Sigmoid colon (tissue), 7 donors: ENCODE results near the gene GIT2. TPM values are rescaled to one million over a fixed set of nuclear protein-coding genes. Genes with fewer than 3 reads are reported as not detected.

Experiments used
- DNase-seq: peaks from one replicate; pipeline ENCODE4 v3.0.0-alpha.2; 2019
- H3K27ac ChIP-seq, 4 donors: fragments of 200-600 bp; sonication (generic); one replicate each; pipeline ENCODE4 v1.5.1; 2016 to 2019; ENCODE audit warnings: mild to moderate bottlenecking in 1 of 4
- H3K27me3 ChIP-seq, 3 donors: fragments of 200-600 bp; sonication (generic); one replicate each; pipeline ENCODE4 v1.5.1; 2019; ENCODE audit warnings: mild to moderate bottlenecking in 1 of 3
- H3K36me3 ChIP-seq, 4 donors: fragments of 200-600 bp; sonication (generic); one replicate each; pipeline ENCODE4 v1.5.1; 2016 to 2019
- H3K4me1 ChIP-seq, 4 donors: fragments of 200-600 bp; sonication (generic); one replicate each; pipeline ENCODE4 v1.5.1; 2017 to 2019
- H3K4me3 ChIP-seq, 4 donors: fragments of 200-600 bp; sonication (generic); one replicate each; pipeline ENCODE4 v1.5.1; 2017 to 2019; ENCODE audit warnings: mild to moderate bottlenecking in 2 of 4, moderate library complexity in 1 of 4
- H3K9me3 ChIP-seq, 4 donors: fragments of 200-600 bp in 3 of 4; sonication (generic) in 3 of 4; one replicate each; pipeline versions ENCODE4 v1.5.1 to v1.6.1; 2013 to 2019
- CTCF ChIP-seq, 4 experiments: fragments of 450-650 bp in 3 of 4; fragments of 200-600 bp in 1 of 4; IDR thresholded peaks; one replicate each; pipeline ENCODE4 v1.5.1; 2016 to 2019; ENCODE audit warnings: antibody characterized with exemption in 4 of 4, mild to moderate bottlenecking in 3 of 4, moderate library complexity in 2 of 4
- EP300 ChIP-seq, 4 donors: sonication (generic); formaldehyde crosslinking; IDR thresholded peaks; one replicate each; pipeline ENCODE4 v1.6.1; 2017; ENCODE audit warnings: antibody characterized with exemption in 4 of 4
- POLR2A ChIP-seq, 2 donors: fragments of 450-650 bp; IDR thresholded peaks; one replicate each; pipeline ENCODE4 v1.6.1; 2016; ENCODE audit warnings: antibody characterized with exemption in 2 of 2, mild to moderate bottlenecking in 2 of 2, moderate library complexity in 2 of 2
- POLR2AphosphoS5 ChIP-seq, 4 donors: sonication (generic); formaldehyde crosslinking; IDR thresholded peaks; one replicate each; pipeline ENCODE4 v1.6.1; 2017; ENCODE audit warnings: antibody characterized with exemption in 4 of 4
- WGBS, 2 donors: extraction: QIAGEN DNeasy Blood & Tissue Kit; methylation state at CpG; one replicate each; pipeline ENCODE4 v1.1.7; 2013; 5-methylcytosine and 5-hydroxymethylcytosine counted together
- intact Hi-C: fragments of 100-400 bp; cut with DNase I; formaldehyde crosslinking; loops from one replicate; pipeline ENCODE4 v1.15.1; 2023
- polyA plus RNA-seq, 3 donors: library from polyadenylated mRNA; stranded (reverse); fragments of 200-250 nt; gene quantifications; one replicate each; pipeline ENCODE4 v1.2.3, GENCODE V29; 2013
- total RNA-seq, 4 donors: library from RNA; depleted of rRNA; stranded (reverse); fragments of >200 nt; gene quantifications; one replicate each; pipeline ENCODE4 v1.1.0, GENCODE V29; 2016
- donor health status: healthy with polysubstance abuse.
- donor health status: Bipolar disorder and iron deficiency.
- donor health status: healthy.

The GIT2 gene
- total and polyA plus RNA-seq, 7 donors, result 6.0 to 54.6 (median 26.7) TPM

- peaks cover 0 to 39% (median 4%) of the 10 kb centered on the region in 4 donors for H3K36me3 ChIP-seq
- DNase-seq, result no peak
- no peaks in the 10 kb centered on the region for H3K4me1 ChIP-seq
- no peak overlapping the region for H3K4me3 ChIP-seq
- H3K9me3 ChIP-seq, result no peaks in the 10 kb centered on the region
- no peak overlapping the region for H3K27ac ChIP-seq
- intact Hi-C loops, result no loop called here
- 88 to 89% methylated on average over 5 of the region's 5 CpGs for WGBS, 2 donors
- H3K27me3 ChIP-seq, result no peaks in the 10 kb centered on the region
- no peak for TF ChIP-seq POLR2A (IDR thresholded peaks at IDR 0.05)
- no peak for TF ChIP-seq POLR2AphosphoS5 (IDR thresholded peaks at IDR 0.05)
- no peak for TF ChIP-seq CTCF (IDR thresholded peaks at IDR 0.05)
- no peak for TF ChIP-seq EP300 (IDR thresholded peaks at IDR 0.05)
Observed at GRCh38 chr12:109923038-109923437, 73.1 kb downstream of the GIT2 start.

- intact Hi-C loops, result no loop called here
- peaks cover 0 to 50% (median 11%) of the 10 kb centered on the region in 4 donors for H3K36me3 ChIP-seq
- WGBS, 2 donors, result 86 to 88% methylated on average over 4 of the region's 4 CpGs
Observed at GRCh38 chr12:109921982-109922381, 74.2 kb downstream of the GIT2 start.

GRCh38 chr12:109920261-109920780 is 75.8 kb downstream of the GIT2 start:
- Histone ChIP-seq H3K4me3 (no peak overlapping the region), H3K4me1 (no peaks in the 10 kb centered on the region), H3K27ac (no peak overlapping the region), H3K9me3 (no peaks in the 10 kb centered on the region), H3K36me3 (peaks cover 12 to 66% (median 25%) of the 10 kb centered on the region in 4 donors), H3K27me3 (no peaks in the 10 kb centered on the region)
- WGBS, 2 donors, result 93 to 96% methylated on average over 11 of the region's 11 CpGs
- DNase-seq, result peak; percentile 39
- TF ChIP-seq POLR2A (IDR thresholded peaks at IDR 0.05) (no peak), CTCF (IDR thresholded peaks at IDR 0.05) (no peak), EP300 (IDR thresholded peaks at IDR 0.05) (no peak), POLR2AphosphoS5 (IDR thresholded peaks at IDR 0.05) (no peak)
- intact Hi-C loops, result no loop called here

More at GRCh38 chr12:109921982-109922381, 74.2 kb downstream of the GIT2 start:
- Histone ChIP-seq H3K27me3 (no peaks in the 10 kb centered on the region), H3K4me3 (no peak overlapping the region), H3K9me3 (no peaks in the 10 kb centered on the region), H3K27ac (no peak overlapping the region), H3K4me1 (no peaks in the 10 kb centered on the region)
- peak; percentile 42 for DNase-seq
- TF ChIP-seq CTCF (IDR thresholded peaks at IDR 0.05) (no peak), EP300 (IDR thresholded peaks at IDR 0.05) (no peak), POLR2A (IDR thresholded peaks at IDR 0.05) (no peak), POLR2AphosphoS5 (IDR thresholded peaks at IDR 0.05) (no peak)

GRCh38 chr12:109919456-109919855 is 76.7 kb downstream of the GIT2 start:
- Histone ChIP-seq H3K9me3 (no peaks in the 10 kb centered on the region), H3K27me3 (no peaks in the 10 kb centered on the region), H3K27ac (no peak overlapping the region), H3K4me3 (no peak overlapping the region), H3K36me3 (peaks cover 17 to 75% (median 34%) of the 10 kb centered on the region in 4 donors), H3K4me1 (no peaks in the 10 kb centered on the region)
- TF ChIP-seq CTCF (IDR thresholded peaks at IDR 0.05) (no peak), POLR2AphosphoS5 (IDR thresholded peaks at IDR 0.05) (no peak), POLR2A (IDR thresholded peaks at IDR 0.05) (no peak), EP300 (IDR thresholded peaks at IDR 0.05) (no peak)
- intact Hi-C loops, result no loop called here
- DNase-seq, result peak; percentile 56
- WGBS, 2 donors, result 88 to 90% methylated on average over 10 of the region's 10 CpGs

- Histone ChIP-seq H3K36me3 (peaks cover 25 to 98% (median 44%) of the 10 kb centered on the region in 4 donors), H3K27ac (no peak overlapping the region), H3K4me3 (no peak overlapping the region), H3K27me3 (no peaks in the 10 kb centered on the region), H3K9me3 (no peaks in the 10 kb centered on the region), H3K4me1 (no peaks in the 10 kb centered on the region)
- intact Hi-C loops, result no loop called here
- 88 to 92% methylated on average over 4 of the region's 4 CpGs for WGBS, 2 donors
- no peak for DNase-seq
- TF ChIP-seq CTCF (IDR thresholded peaks at IDR 0.05), result no peak
- no peak for TF ChIP-seq POLR2AphosphoS5 (IDR thresholded peaks at IDR 0.05)
- TF ChIP-seq EP300 (IDR thresholded peaks at IDR 0.05), result no peak
- TF ChIP-seq POLR2A (IDR thresholded peaks at IDR 0.05), result no peak
Observed at GRCh38 chr12:109916045-109916444, 80.1 kb downstream of the GIT2 start.
